SU-DHL-6 (cell line): ENCODE results near the gene FAM89A.

Source experiments
- H2AFZ ChIP-seq: fragments of 200-600 bp; sonication (generic); 2 replicates; pipeline ENCODE4 v1.6.1; 2014; ENCODE audit warnings: low read depth, mild to moderate bottlenecking, moderate library complexity, mixed read lengths, antibody characterized with exemption, low read length; ENCODE audit not compliant: severe bottlenecking
- H3F3A ChIP-seq: fragments of 200-600 bp; shearing (Covaris generic); 2 replicates; pipeline ENCODE4 v1.6.0; 2016; ENCODE audit warnings: antibody characterized with exemption, mild to moderate bottlenecking; ENCODE audit not compliant: insufficient read depth
- H3K27ac ChIP-seq: fragments of 200-600 bp; sonication (generic); 2 replicates; pipeline ENCODE4 v1.5.1; 2016; ENCODE audit warnings: low read depth, mild to moderate bottlenecking, low read length, moderate library complexity, mixed read lengths
- H3K27me3 ChIP-seq: fragments of 200-600 bp; sonication (generic), shearing (Covaris generic); 2 replicates; pipeline ENCODE4 v1.6.0; 2014; ENCODE audit warnings: mild to moderate bottlenecking, low read length
- H3K36me3 ChIP-seq: fragments of 200-600 bp; sonication (generic); 2 replicates; pipeline ENCODE4 v1.6.1; 2014; ENCODE audit warnings: mild to moderate bottlenecking, low read length, mixed read lengths
- H3K4me2 ChIP-seq: fragments of 300-600, 200-600 bp; shearing (Covaris generic), sonication (generic); 2 replicates; pipeline ENCODE4 v1.6.0; 2014; ENCODE audit warnings: low read length, low read depth, mild to moderate bottlenecking; ENCODE audit not compliant: poor library complexity, severe bottlenecking
- H3K4me3 ChIP-seq: fragments of 200-600 bp; sonication (generic); 2 replicates; pipeline ENCODE4 v1.5.1; 2014; ENCODE audit warnings: antibody characterized with exemption, low read length, mild to moderate bottlenecking, mixed read lengths; ENCODE audit not compliant: insufficient read depth, poor library complexity, severe bottlenecking
- H3K79me2 ChIP-seq: fragments of 200-600 bp; sonication (generic); 2 replicates; pipeline ENCODE4 v1.6.1; 2014; ENCODE audit warnings: mild to moderate bottlenecking, low read length, moderate library complexity; ENCODE audit not compliant: insufficient read depth
- H3K9ac ChIP-seq: fragments of 200-600 bp; sonication (generic); 2 replicates; pipeline ENCODE4 v1.7.0; 2014; ENCODE audit warnings: mild to moderate bottlenecking, low read length
- H3K9me2 ChIP-seq: fragments of 200-600 bp; sonication (generic); replicated peaks from 2 replicates; pipeline ENCODE4 v1.6.1; 2014; ENCODE audit warnings: low read length; ENCODE audit not compliant: insufficient read depth
- H3K9me3 ChIP-seq: fragments of 200-600 bp; sonication (generic); 2 replicates; pipeline ENCODE4 v1.6.1; 2014; ENCODE audit warnings: low read length, mixed read lengths; ENCODE audit not compliant: insufficient read depth
- H4K20me1 ChIP-seq: fragments of 200-600 bp; sonication (generic); 2 replicates; pipeline ENCODE4 v1.6.1; 2014; ENCODE audit warnings: low read depth, mild to moderate bottlenecking, antibody characterized with exemption, low read length, moderate library complexity, mixed read lengths
- CTCF ChIP-seq: fragments of 200-600 bp; sonication (generic); IDR thresholded peaks from one replicate; pipeline ENCODE4 v1.5.1; 2017; ENCODE audit warnings: antibody characterized with exemption, mild to moderate bottlenecking, low read length, moderate library complexity; ENCODE audit not compliant: insufficient read depth, poor library complexity, severe bottlenecking
- EZH2phosphoT487 ChIP-seq: fragments of 200-600 bp; sonication (generic), shearing (Covaris generic); conservative IDR thresholded peaks from 2 replicates; pipeline ENCODE4 v1.6.1; 2018; ENCODE audit warnings: mild to moderate bottlenecking, antibody characterized with exemption, low read length, moderate library complexity, mixed read lengths

FAM89A gene

DNA sequence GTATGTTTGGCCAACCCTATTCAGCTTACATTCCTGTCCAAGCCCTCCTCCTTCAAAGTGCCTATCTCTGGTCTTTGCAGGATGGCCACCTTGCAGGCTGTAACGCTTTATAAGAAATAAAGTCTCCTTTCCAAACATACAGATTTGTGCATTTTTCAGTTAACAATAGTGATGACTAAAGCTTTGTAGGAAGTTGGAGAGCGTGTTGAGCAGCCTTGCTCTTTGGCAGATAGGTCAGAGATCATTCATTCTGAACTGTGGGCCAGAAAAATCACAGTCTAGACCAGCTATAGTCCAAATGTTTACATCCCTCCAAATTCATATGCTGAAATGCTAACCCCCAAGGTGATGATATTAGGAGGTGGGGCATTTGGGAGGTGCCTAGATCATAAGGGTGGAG lies 34.0 kb upstream of the FAM89A start:
- H3K9ac ChIP-seq: no peak overlapping the region
- H3K4me3 ChIP-seq: no peak overlapping the region
- H3K36me3 ChIP-seq: no peaks in the 10 kb centered on the region
- no peak for TF ChIP-seq CTCF
- no peak for TF ChIP-seq EZH2phosphoT487
- no peaks in the 10 kb centered on the region for H3F3A ChIP-seq
- H3K9me2 ChIP-seq: no peaks in the 10 kb centered on the region
- H3K79me2 ChIP-seq: no peaks in the 10 kb centered on the region
- H2AFZ ChIP-seq: no peak overlapping the region
- no peaks in the 10 kb centered on the region for H3K27me3 ChIP-seq
- no peak overlapping the region for H3K27ac ChIP-seq
- no peaks in the 10 kb centered on the region for H4K20me1 ChIP-seq
- H3K9me3 ChIP-seq: no peaks in the 10 kb centered on the region
- no peak overlapping the region for H3K4me2 ChIP-seq

- Histone ChIP-seq H3K27me3 (no peaks in the 10 kb centered on the region), H3K9me3 (no peaks in the 10 kb centered on the region), H3K9me2 (no peaks in the 10 kb centered on the region), H3K9ac (no peak overlapping the region), H3K79me2 (no peaks in the 10 kb centered on the region), H3F3A (no peaks in the 10 kb centered on the region), H3K27ac (no peak overlapping the region), H2AFZ (no peak overlapping the region), H4K20me1 (no peaks in the 10 kb centered on the region), H3K4me2 (no peak overlapping the region), H3K36me3 (no peaks in the 10 kb centered on the region), H3K4me3 (no peak overlapping the region)
- no peak for TF ChIP-seq CTCF
- TF ChIP-seq EZH2phosphoT487: no peak
These were observed 33.3 kb upstream of the FAM89A start for GRCh38 chr1:231073331-231073730.

- no peaks in the 10 kb centered on the region for H3K9me3 ChIP-seq
These were observed 32.5 kb upstream of the FAM89A start for GRCh38 chr1:231072502-231073094.

More at GRCh38 chr1:231072502-231073094, 32.5 kb upstream of the FAM89A start:
- H3F3A ChIP-seq: no peaks in the 10 kb centered on the region
- H3K36me3 ChIP-seq: no peaks in the 10 kb centered on the region
- H3K4me3 ChIP-seq: no peak overlapping the region
- H3K27ac ChIP-seq: no peak overlapping the region
- no peaks in the 10 kb centered on the region for H3K27me3 ChIP-seq
- TF ChIP-seq EZH2phosphoT487: no peak
- TF ChIP-seq CTCF: no peak
- no peaks in the 10 kb centered on the region for H3K9me2 ChIP-seq
- H3K9ac ChIP-seq: no peak overlapping the region
- no peaks in the 10 kb centered on the region for H3K79me2 ChIP-seq
- no peak overlapping the region for H3K4me2 ChIP-seq
- H2AFZ ChIP-seq: no peak overlapping the region
- H4K20me1 ChIP-seq: no peaks in the 10 kb centered on the region
